Retinal pigment epithelial cell (primary cell): Measurements from ENCODE around the gene CACNA1F.

Source experiments
- DNase-seq: peaks from one replicate; pipeline ENCODE4 v3.0.0-alpha.2; 2010; ENCODE audit warnings: low read depth
- H3K4me3 ChIP-seq: 2 replicates; pipeline ENCODE4 v1.5.1; 2011; ENCODE audit warnings: mild to moderate bottlenecking, low read length, control low read depth, moderate library complexity
- CTCF ChIP-seq: conservative IDR thresholded peaks from 2 replicates; pipeline ENCODE4 v1.5.1; 2011; ENCODE audit warnings: low read depth, low read length, control low read depth, inconsistent platforms

Gene CACNA1F

GRCh38 chrX:49186125-49187027 is 46.8 kb downstream of the CACNA1F start, which contains the start of gene PRICKLE3:
PRICKLE3 (minus strand) TSS chrX:49186373; CDS start chrX:49186297, 76 bp downstream.
- DNase-seq, result no peak
- H3K4me3 ChIP-seq, result peak within 1 kb of the TSS; percentile 60
- peak; percentile 33 for TF ChIP-seq CTCF

- DNase-seq, result peak; percentile 61
- TF ChIP-seq CTCF, result no peak
- peak overlapping the region; percentile 36 for H3K4me3 ChIP-seq
These were observed 48.6 kb downstream of the CACNA1F start for GRCh38 chrX:49184294-49185281.

GRCh38 chrX:49183701-49184281 is 49.3 kb downstream of the CACNA1F start:
- H3K4me3 ChIP-seq, result peak overlapping the region; percentile 21
- no peak for TF ChIP-seq CTCF
- DNase-seq, result no peak

GRCh38 chrX:49179358-49179757 is 53.8 kb downstream of the CACNA1F start:
- no peak for TF ChIP-seq CTCF
- H3K4me3 ChIP-seq, result no peak overlapping the region
- no peak for DNase-seq

GRCh38 chrX:49178537-49178936 is 54.6 kb downstream of the CACNA1F start:
- H3K4me3 ChIP-seq, result no peak overlapping the region
- no peak for DNase-seq
- TF ChIP-seq CTCF, result no peak

- no peak for DNase-seq
- no peak for TF ChIP-seq CTCF
- no peak overlapping the region for H3K4me3 ChIP-seq
These were observed 55.2 kb downstream of the CACNA1F start for GRCh38 chrX:49177873-49178480.
